HG02623 (cell line): ENCODE data around the gene PRDM15.
"Not testable (repeated sequence)": the region's sequence is repeated elsewhere in the genome, so short reads cannot be mapped to it uniquely, and the experiment has no call there.

Source experiments
- ATAC-seq: cut with Tn5 transposase; IDR thresholded peaks from one replicate; pipeline ENCODE4 v1.9.1; 2021; ENCODE audit warnings: moderate library complexity; ENCODE audit not compliant: unreplicated experiment

Gene PRDM15

DNA sequence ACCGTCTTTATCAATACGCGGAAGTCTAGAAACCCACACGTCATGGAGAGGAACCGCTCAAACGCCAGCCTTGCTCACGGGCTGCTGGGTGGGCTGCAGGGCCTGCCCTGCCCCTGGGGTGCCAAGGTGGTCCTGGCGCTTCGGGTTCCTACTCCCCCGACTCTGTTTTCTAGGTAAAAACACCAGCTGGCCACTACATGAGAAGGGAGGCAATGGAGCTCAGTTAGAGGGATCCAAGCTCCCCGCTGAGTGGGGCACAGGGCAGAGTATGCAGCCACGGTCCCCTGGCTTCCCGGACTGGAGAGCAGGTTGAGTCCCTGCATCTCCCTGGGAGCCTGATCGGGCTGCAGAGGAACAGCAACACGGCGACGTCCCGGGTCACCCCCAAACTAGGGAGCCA is 71.0 kb downstream of the PRDM15 start:
- no peak for ATAC-seq

DNA sequence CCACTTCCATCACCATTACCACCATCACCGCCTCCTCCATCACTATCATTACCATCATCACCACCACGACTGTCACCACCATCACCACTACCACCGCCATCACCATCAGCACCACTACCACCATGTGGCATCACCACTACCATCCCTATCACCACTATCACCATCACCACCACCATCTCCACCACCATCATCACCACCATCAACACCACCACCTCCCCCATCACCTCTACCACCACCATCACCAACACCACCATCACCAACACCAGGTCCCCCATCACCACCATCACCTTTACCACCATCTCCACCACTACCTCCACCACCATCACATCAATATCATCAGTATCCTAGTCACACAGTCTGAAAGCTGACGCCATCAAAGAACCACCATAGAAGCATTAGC is 72.4 kb downstream of the PRDM15 start:
- ATAC-seq = no peak

DNA sequence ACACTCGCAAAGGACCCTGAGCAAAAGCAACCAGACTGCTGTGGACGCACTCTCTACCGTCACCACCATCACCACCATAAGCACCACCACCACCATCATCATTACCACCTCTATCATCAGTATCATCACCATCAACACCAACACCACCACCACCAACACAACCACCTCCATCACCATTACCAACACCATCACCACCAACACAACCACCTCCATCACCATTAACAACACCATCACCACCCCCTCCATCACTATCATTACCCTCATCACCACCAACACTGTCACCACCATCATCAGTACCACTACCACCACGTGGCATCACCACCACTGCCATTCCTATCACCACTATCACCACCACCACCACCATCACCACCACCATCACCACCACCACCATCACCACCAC is 73.5 kb downstream of the PRDM15 start:
- no peak for ATAC-seq

DNA sequence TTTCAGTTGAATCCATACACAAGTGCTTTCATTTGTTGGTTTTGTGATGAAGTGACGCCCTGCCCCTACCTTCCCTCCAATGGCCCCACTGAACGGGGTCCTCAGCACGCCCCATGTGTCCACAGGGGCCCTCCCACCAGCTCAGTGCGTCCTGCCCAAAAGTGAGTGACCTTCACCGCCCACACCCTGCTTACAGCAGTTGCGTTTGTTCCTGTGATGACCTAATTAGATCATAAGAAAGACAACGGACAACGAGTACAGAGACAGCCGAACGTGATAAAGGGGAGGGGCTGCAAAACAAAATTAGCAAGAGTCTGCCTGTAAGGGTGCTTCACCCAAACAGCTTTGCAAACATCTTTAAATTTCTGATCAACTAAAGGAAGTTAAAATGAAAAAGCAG is 74.1 kb downstream of the PRDM15 start:
- ATAC-seq = no peak

DNA sequence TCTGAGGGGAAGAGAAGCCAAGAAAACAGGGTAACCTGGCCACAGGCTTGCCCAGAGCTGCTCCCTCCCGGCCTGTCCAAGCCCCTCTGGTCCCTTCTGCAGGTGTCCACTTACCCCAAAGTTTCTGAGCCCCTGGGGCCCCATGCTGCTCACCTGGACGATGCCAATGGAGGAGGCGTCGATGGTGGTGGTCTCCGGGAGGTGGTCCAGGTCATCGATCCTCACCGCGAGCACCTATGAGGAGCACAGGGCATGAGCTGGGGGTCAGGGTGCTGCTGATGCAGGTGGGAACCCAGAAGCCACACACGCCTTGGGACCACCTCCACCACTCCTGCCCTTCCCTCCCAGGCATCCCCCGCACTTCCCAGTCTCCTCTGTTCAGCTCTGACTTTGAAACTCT is 74.8 kb downstream of the PRDM15 start:
- ATAC-seq = no peak

GRCh38 chr21:41803316-41803715 is 75.8 kb downstream of the PRDM15 start:
- ATAC-seq = no peak

- ATAC-seq = no peak
These were observed 76.5 kb downstream of the PRDM15 start for GRCh38 chr21:41802684-41803083.

GRCh38 chr21:41802198-41802584 is 77.0 kb downstream of the PRDM15 start:
- ATAC-seq = no peak

- ATAC-seq = no peak
These were observed 77.6 kb downstream of the PRDM15 start for GRCh38 chr21:41801321-41802197.

GRCh38 chr21:41800425-41801320 is 78.5 kb downstream of the PRDM15 start:
- no peak for ATAC-seq

GRCh38 chr21:41799763-41800162 is 79.4 kb downstream of the PRDM15 start:
- ATAC-seq = no peak

DNA sequence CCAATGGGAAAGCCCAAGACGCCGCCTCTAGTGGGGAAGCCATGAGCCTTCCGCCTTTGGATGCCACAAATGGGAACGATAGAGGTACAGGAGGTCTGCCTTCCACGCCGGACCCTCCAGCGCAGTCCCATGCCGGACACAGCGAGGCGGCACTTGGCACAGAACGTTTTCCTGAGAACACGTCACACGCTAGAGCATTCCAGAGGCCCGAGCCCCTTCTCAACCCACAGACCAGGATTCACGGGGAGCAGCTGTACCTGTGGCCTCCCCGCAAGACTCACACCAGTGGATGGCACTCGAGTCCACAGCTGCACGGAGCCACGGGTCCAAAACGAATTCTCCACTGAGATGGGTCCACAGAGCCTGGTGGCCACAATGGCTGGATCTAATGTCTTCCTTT is 80.8 kb downstream of the PRDM15 start:
- no peak for ATAC-seq

- ATAC-seq = no peak
These were observed 82.6 kb downstream of the PRDM15 start for GRCh38 chr21:41796476-41797080.

DNA sequence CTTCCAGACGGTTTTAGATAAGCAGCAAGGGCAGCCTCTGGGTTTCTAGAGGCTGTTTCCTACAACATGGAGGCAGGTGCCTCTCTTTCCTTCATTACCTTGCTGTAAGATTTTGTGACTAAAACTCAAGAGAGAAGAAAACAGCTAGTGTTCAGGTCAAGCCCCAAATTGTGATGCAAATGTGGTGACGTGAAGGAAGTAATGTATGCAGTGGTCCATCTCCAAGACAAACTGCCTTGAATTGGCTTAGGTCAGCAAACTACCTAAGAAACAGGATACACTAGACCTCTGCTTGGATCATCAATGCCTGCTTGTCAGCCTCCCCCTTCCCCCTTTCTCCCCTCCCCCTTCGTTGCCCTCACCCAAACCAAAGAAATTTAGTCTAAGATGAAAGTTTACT is 83.4 kb downstream of the PRDM15 start:
- ATAC-seq = no peak

GRCh38 chr21:41794600-41794999 is 84.5 kb downstream of the PRDM15 start:
- ATAC-seq = no peak

DNA sequence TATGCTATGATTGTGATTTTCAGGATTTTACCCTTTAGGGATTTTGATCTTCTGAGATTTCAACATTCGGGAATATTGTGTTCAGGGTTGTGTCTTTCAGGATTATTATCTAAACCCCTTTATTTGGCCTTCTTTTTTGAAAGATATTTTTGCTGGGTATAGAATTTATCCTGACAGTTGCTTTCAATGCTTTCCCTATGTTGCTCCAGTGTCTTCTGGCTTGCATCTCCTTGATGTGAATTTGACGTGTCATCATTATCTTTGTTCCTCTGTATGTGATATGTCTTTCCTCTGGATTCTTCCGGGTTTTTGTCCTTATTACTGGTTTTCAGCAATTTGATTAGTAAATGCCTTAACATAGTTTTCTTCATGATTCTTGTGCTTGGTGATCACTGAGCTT is 86.4 kb downstream of the PRDM15 start:
- no peak for ATAC-seq

DNA sequence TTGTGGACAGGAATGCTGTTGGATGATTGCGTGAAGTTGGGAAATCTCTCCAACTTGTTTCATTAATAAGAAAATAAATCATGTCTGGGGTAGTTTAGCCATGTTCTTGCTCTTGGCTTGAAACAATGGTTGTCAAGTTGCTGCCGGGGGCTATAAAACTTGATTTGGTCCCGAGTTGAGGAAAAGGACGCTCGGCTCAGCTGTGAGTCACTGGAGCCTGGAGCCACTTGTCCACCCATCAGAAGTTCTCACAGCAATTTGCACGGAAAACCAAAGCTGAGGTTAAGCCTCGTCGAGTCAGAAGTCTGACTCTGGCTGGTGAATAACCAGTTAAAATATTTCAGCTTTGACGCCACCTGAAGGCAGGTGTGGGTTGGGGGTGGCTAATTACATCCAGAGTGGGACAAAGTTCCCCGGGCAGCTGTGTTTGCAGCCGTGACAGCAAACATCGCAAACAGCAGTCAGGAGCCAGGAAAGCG is 92.6 kb downstream of the PRDM15 start:
- no peak for ATAC-seq

DNA sequence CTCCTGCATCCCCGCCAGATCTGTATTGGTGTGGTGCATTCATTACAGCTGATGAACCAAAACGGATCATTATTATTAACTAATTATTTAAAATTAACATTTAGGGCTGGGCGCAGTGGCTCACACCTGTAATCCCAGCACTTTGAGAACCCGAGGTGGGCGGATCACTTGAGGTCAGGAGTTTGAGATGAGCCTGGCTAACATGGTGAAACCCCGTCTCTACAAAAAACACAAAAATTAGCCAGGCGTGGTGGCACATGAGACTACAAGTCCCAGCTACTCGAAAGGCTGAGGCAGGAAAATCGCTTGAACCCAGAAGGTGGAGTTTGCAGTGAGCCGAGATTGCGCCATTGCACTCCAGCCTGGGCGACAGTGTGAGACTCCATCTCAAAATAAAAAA is 93.9 kb downstream of the PRDM15 start:
- ATAC-seq = not testable (repeated sequence)

DNA sequence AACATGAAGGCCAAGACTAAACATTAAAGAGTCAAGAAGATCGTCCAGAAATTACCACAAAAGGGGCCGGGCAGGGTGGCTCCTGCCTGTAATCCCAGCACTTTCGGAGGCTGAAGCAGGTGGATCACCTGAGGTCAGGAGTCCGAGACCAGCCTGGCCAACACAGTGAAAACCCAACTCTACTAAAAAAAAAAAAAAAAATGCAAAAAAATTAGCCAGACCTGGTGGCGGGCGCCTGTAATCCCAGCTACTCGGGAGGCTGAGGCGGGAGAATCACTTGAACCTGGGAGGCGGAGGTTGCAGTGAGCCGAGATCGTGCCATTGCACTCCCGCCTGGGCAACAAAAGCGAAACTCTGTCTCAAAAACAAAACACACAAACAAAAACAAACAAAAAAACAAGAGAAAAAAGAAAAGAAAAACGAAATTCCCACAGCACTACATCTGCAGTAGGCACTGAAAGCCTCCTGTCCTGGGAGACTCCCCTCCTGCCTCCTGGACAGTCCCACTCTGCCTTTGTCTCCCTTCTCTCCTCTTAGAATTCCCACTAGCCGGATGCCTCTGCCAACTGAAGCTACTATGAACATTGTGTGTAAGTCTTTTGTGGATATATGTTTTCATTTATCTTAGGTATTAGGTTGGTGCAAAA is 94.6 kb downstream of the PRDM15 start:
- ATAC-seq = no peak

DNA sequence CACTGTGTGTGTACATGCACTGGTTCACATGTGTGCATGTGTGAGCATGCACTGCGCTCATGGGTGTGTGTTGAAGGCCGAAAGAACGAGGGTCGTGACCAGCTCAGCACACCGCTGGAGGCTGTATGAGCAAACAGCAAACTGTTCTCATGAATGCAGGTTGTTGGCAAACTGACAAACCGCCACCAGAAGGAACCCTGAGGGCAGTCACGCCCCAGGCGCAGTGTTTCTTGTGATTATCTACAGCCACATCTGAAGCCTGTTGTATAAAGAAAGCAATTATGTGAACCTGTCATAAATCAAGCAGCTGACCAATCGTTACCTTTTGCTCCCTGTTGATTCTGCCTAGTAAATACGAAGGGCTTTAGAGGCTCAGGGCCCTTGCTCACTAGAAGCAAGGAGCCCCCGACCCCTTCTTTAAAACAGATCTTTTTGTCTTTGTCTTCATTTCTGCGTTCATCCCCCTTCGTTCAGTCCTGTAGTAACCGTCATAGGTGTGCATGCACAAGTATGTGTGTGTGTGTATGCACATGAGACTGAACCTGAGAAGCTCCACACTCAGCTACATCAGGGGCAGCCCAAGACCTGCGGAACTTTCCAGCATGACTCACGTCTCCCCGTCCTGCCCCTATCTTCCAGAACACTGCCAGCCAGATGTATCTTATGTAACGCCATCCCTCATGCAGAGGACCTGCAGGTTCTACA is 95.5 kb downstream of the PRDM15 start:
- no peak for ATAC-seq
